Mononuclear cell (primary cell): Measurements from ENCODE around the gene ANKRD11. TPM values are rescaled to one million over a fixed set of nuclear protein-coding genes. Genes with fewer than 3 reads are reported as not detected.

Experiments
- H3K27me3 ChIP-seq: 2 replicates; pipeline ENCODE4 v1.6.0; 2011; ENCODE audit warnings: low read length, control low read depth; ENCODE audit not compliant: insufficient read depth
- H3K4me1 ChIP-seq: 2 replicates; pipeline ENCODE4 v1.5.1; 2011; ENCODE audit warnings: mild to moderate bottlenecking, low read length, control low read depth; ENCODE audit not compliant: insufficient read depth
- H3K4me3 ChIP-seq: 2 replicates; pipeline ENCODE4 v1.5.1; 2011; ENCODE audit warnings: mild to moderate bottlenecking, low read length, moderate library complexity
- H3K9me3 ChIP-seq: 2 replicates; pipeline ENCODE4 v1.5.1; 2011; ENCODE audit warnings: low read depth, mild to moderate bottlenecking, control low read depth, low read length
- total RNA-seq: library from RNA; depleted of rRNA; stranded (reverse); fragments of >200 nt; gene quantifications from one replicate; pipeline ENCODE4 v1.2.3, GENCODE V29; 2012

The ANKRD11 gene
- total RNA-seq, 1 donor = 110 TPM

DNA sequence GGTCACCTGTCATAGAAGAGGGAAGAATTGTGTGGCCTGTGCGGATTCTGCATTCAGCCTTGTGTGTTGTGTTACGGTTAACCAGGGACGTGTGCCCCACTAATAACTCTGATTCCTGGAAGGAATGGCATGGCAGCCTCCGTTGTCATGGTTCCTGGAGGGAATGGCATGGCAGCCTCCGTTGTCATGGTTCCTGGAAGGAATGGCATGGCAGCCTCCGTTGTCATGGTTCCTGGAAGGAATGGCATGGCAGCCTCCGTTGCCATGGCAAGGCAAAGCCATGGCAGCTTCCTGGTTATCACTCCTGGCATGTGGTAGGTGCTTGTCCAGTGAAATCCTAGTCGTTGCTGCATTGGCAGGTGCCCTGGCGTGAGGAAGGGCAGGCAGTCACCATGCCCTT, 26.8 kb upstream of the ANKRD11 start:
- Histone ChIP-seq H3K9me3 (no peaks in the 10 kb centered on the region), H3K4me3 (no peak overlapping the region), H3K27me3 (no peaks in the 10 kb centered on the region), H3K4me1 (no peaks in the 10 kb centered on the region)

DNA sequence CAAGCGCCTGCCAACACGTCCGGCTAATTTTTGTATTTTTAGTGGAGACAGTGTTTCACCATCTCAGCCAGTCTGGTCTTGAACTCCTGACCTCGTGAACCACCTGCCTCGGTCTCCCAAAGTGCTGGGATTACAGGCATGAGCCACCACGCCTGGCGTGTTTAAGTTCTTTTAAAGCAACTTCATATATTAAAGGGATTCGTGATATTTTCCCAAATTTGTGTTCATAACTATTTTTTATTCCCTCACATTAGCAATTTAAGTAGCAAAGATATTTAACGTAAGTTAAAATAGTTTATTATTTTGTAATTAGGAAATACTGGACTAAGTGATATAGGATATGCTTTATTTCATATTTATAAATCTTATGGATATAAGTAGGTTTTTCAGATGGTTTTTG, 22.1 kb upstream of the ANKRD11 start:
- Histone ChIP-seq H3K27me3 (no peaks in the 10 kb centered on the region), H3K4me1 (peaks cover 18% of the 10 kb centered on the region), H3K9me3 (no peaks in the 10 kb centered on the region), H3K4me3 (no peak overlapping the region)

DNA sequence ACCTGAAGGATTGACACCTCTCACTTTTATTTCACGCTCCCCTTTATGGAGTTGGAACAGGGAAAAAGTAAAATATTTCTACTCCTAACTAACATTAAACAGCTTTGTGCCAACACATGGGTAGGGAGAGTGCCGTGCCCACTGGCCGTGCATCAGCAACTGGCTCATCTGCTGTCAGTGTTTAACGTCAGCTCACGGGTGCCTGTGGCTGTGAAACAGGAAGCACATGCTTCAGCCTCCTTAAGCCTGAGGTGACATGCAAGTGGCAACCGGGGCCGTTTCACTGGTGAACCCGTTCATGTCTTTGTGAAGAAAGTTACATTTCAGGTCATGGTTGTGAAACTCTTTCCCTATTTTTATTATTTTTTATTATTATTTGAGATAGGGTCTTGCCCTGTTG, 21.0 kb upstream of the ANKRD11 start:
- no peaks in the 10 kb centered on the region for H3K9me3 ChIP-seq
- H3K4me1 ChIP-seq = peaks cover 29% of the 10 kb centered on the region
- H3K27me3 ChIP-seq = no peaks in the 10 kb centered on the region
- H3K4me3 ChIP-seq = no peak overlapping the region

DNA sequence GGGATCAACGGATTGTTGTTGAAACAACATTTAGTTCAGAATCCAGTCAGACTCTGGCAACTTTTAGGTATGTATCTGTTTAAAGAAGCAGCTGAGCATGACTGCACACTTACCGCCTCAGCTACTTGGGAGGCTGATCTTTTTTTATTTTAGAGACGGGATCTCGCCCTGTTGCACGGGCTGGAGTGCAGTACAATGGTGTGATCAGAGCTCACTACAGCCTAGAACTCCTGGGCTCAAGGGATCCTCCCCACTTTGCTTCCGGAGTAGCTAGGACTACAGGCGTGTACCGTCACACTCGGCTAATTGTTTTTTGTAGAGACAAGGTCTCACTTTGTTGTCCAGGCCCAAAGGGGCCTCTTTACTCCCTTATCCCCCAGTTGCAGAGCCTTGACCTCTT, 20.2 kb upstream of the ANKRD11 start:
- Histone ChIP-seq H3K4me3 (no peak overlapping the region), H3K9me3 (no peaks in the 10 kb centered on the region), H3K27me3 (no peaks in the 10 kb centered on the region), H3K4me1 (peaks cover 37% of the 10 kb centered on the region)

DNA sequence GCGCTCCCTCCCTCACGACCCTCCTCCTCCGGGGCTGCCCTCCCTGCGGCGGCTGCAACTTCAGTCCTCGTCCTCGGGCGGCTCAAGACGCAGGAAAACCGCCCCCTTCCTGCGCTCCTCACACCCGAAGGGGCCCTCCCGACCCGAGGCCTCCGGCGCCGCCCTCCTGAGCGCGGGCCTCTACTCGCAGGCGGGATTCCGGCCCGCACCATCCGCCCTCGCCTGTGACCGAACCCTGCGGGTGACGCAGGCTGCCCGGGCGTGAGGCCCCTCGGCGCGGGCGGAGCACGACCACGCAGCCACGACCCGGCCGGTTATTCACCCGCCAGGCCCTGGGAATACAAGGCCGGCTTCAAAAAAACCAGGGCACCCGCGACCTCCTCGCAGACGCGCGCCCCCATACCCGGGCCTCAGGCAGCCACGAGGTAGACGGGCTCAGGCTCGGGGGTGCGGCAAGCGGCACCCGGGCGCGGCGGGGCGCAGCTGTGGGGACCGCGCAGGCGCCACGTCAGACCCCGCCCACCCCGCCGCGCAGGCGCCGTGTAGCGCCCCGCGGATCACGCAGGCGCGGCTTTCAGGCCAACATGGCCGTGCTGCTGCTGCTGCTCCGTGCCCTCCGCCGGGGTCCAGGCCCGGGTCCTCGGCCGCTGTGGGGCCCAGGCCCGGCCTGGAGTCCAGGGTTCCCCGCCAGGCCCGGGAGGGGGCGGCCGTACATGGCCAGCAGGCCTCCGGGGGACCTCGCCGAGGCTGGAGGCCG, 17.7 kb upstream of the ANKRD11 start, which contains the start of gene SPG7:
TSS of gene SPG7 (plus strand) at position 570 of the 757 bp plus-strand sequence. CDS start at position 585, 15 bp downstream.
- peak within 1 kb of the TSS; percentile 82 for H3K4me3 ChIP-seq
- no peaks in the 10 kb centered on the region for H3K9me3 ChIP-seq
- H3K4me1 ChIP-seq = peaks cover 46% of the 10 kb centered on the region
- no peaks in the 10 kb centered on the region for H3K27me3 ChIP-seq

DNA sequence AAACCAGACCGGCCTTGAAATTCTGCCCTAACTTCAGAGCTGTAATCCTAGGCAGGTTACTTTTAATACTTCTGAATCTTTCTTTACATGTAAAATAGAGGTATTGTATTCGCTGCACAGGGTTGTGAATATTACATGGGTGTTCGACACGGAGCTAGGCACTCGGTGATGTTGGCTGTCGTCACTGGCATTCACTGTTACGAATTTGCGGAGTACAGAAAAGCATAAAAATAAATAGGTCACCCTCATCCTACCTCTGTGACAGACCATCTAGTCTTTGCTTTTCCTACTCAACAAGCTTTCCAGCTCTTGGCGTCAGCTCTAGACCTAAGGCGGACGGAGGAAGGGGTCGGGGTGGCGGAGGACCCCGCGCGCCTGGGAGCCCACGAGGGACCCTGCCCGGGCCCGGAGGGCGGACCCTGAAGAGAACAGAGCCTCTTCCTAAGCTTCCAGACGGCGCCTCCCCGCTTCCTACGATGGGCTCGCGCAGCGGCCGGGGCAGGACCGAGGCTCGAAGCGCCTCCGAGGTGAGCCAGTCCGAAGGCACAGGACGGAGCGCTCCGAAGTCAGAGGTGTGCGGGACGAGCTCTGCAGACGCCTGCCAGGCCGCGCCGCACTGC, 17.0 kb upstream of the ANKRD11 start:
- no peaks in the 10 kb centered on the region for H3K9me3 ChIP-seq
- peaks cover 46% of the 10 kb centered on the region for H3K4me1 ChIP-seq
- no peaks in the 10 kb centered on the region for H3K27me3 ChIP-seq
- H3K4me3 ChIP-seq = peak overlapping the region; percentile 82

DNA sequence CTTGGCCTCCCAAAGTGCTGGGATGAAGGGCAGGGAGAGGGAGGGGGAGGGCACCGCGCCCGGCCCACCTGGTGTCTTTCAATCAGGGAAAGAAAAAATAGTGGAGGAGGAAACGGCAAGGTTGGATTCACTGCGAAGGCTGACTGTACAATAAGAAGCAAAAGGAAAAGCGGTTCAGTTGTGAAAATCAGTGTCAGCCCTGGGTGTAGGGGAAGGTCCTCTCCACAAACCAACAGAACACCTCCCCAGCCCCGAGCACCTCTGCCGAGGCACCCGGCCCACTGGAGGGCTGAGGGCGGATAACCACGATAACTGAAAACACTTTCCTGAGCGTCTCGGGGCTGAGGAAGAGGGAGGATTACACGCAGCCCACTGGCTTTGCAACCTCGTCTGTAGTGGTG, 16.4 kb upstream of the ANKRD11 start:
- H3K4me1 ChIP-seq = peaks cover 46% of the 10 kb centered on the region
- no peaks in the 10 kb centered on the region for H3K9me3 ChIP-seq
- no peaks in the 10 kb centered on the region for H3K27me3 ChIP-seq
- H3K4me3 ChIP-seq = no peak overlapping the region

DNA sequence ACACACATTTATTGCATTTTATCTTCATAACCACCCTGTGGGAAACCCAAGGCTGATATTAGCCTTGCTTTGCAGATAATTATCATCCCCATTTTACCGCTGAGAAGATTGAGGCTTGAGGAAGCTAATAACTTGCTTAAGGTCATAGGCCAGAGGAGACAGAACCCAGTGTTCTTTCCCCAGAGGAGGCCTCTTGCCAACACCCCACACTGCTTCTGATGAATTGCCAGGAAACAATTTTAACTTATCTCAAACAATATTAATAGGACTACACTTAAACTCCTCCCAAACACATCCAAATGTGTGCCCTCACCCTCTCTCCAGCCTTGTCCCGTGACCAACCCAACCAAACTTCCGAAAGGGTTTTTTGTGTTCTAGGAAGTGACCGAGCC, 15.7 kb upstream of the ANKRD11 start:
- Histone ChIP-seq H3K9me3 (no peaks in the 10 kb centered on the region), H3K27me3 (no peaks in the 10 kb centered on the region), H3K4me1 (peaks cover 46% of the 10 kb centered on the region), H3K4me3 (no peak overlapping the region)

DNA sequence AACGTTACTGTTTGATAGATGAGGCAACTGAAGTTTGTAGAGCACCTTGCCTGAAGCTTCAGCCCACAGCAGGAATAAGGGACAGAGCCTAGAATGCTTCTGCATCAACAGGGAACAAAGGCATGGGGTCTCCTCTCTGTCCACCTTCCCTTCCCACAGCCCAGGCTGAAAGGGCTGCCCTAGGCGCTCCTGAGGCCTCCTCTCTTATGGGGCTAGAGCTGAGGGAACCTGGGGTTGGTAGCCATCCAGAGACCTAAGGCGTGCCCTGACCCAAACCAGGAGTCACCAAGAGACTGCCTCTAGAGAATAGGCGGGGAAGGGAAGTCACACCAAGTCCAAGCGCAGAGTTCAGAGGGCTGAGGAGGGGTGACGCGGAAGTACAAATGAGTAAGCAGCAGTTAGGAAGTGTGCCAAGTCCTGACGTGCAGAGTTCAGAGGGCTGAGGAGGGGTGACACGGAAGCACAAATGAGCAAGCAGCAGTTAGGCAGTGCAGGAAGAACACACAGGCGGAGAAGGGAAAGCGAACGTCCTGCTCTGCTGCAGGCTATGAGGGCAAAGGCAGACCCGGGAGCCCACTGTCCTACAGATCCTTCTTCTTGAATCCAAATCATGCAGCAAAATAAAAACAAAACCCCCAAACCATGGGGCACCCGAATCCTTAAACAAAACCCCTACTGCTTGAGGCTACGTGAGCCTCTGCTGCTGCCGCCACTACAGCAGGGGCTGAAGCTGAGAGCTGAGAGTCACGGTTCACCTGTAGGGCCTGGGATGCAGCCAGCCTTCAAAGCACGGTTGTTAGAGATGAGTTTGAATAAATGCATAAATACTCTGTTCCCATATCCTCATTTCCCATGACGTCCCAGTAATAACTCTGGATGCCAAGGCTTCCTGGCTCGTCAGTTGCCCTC, 15.1 kb upstream of the ANKRD11 start:
- Histone ChIP-seq H3K27me3 (no peaks in the 10 kb centered on the region), H3K4me1 (peaks cover 46% of the 10 kb centered on the region), H3K9me3 (no peaks in the 10 kb centered on the region), H3K4me3 (no peak overlapping the region)

DNA sequence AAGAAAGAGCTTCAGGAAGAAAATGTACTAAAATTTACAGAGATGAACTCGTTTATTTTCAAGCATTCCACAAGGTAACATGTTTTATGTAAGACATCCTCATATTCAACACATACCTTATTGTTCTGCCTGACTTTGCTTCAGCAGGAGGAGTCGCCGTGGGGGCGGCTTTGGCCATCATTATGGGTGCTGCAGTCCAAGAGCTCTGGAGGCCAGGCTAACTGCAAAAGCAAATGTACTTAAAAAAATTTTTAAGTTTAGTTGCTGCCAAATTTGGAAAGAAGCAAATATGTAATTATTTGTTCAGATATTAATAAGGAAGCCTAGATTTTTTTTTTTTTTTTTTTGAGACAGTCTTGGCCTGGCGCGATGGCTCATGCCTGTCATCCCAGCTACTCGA, 13.7 kb upstream of the ANKRD11 start:
- Histone ChIP-seq H3K4me1 (peaks cover 39% of the 10 kb centered on the region), H3K9me3 (no peaks in the 10 kb centered on the region), H3K4me3 (no peak overlapping the region), H3K27me3 (no peaks in the 10 kb centered on the region)

DNA sequence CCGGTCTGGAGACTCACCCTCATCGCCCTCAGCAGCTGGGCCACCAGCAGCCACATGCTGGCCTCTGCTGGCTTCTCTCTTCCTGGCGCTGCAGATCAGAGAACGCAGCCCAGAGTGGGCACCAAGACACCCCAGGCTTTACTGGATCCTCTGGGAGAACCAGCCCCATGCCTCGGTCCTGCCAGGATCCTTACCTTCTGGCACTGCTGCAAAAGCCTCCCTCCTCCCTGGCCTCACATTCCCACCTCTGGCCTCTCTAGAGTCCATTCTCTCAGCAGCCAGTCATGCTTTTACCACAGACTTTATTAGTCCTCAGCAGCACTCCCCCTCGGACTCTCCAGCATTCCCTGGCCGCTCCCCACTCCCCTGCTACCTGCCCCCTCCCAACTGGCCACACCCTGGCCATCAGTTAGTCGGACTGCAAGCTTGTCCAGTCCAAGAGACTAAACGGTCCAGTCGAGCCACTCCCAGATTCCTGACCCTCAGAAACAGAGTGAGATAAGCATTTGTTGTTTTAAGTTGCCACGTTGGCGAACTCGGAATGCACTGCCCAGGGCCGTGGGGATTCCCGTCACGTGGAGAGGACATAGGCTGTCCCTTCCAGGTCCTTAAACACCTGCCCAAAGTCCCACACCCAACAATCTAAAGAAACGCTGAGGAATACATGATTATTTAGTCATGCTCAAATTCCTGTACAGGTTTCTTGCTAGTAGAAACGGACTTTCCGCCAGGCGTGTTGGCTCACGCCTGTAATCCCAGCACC, 11.9 kb upstream of the ANKRD11 start:
- peaks cover 27% of the 10 kb centered on the region for H3K4me1 ChIP-seq
- no peaks in the 10 kb centered on the region for H3K27me3 ChIP-seq
- H3K9me3 ChIP-seq = no peaks in the 10 kb centered on the region
- no peak overlapping the region for H3K4me3 ChIP-seq

DNA sequence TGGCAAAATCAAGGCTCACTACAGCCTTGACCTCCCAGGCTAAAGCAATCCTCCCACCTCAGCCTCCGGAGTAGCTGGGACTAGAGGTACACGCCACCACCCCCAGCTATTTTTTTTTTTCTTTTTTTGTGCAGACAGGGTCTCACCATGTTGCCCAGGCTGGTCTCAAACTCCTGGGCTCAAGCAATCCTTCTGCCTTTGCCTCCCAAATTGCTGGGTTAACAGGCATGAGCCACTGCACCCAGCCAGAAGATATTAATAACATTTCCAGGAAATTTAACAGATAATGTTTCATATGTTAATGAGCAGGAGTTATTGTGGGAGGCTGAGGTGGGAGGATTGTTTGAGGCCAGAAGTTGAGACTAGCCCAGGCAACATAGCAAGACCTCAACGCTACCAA, 9.4 kb upstream of the ANKRD11 start:
- no peaks in the 10 kb centered on the region for H3K27me3 ChIP-seq
- no peak overlapping the region for H3K4me3 ChIP-seq

DNA sequence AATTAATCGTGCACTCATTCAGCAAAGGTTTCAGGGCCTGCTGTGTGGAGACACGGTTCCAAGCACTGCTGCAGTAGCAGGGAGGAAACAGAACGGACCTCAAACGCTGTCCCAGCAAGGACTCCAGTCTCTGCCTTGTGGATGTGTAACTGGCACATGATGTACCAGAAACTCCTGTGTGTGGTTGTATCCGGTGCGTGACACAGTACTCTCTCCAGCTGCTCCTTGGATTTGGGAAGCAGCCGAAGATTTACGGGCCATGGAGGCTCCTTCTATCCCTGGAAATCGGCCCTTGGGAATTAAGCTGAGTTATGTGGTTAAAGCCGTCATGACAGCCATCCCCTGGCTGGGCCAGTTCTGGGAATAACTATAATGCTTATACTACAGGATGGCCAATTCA, 8.5 kb upstream of the ANKRD11 start:
- no peaks in the 10 kb centered on the region for H3K9me3 ChIP-seq

More for the DNA sequence above, 9.4 kb upstream of the ANKRD11 start:
- no peaks in the 10 kb centered on the region for H3K9me3 ChIP-seq
- peaks cover 7% of the 10 kb centered on the region for H3K4me1 ChIP-seq

DNA sequence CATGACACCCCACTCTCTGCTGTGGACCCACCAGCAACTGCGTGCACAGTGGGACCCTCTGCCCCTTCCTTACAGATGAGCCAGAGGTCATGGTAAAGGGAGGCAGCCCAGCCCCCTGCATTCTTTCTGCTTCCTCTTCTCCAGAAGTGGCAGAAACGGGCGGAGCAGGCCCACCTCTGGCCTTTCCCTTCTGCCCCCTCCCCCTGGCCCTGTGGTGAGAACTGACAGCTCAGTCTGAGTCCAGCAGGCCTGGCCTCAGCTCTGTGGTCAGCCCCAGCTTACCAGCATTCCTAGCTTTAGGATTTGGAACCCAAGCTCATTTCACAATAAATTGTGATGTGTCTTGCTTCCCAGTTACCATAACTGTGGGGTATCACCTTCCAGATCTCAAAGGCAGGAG, 4.8 kb upstream of the ANKRD11 start:
- Histone ChIP-seq H3K4me1 (peaks cover 29% of the 10 kb centered on the region), H3K9me3 (no peaks in the 10 kb centered on the region), H3K4me3 (no peak overlapping the region), H3K27me3 (no peaks in the 10 kb centered on the region)

More for the DNA sequence above, 8.5 kb upstream of the ANKRD11 start:
- no peaks in the 10 kb centered on the region for H3K27me3 ChIP-seq
- no peak overlapping the region for H3K4me3 ChIP-seq
- H3K4me1 ChIP-seq = peaks cover 7% of the 10 kb centered on the region
